Endometrial microvascular endothelial cells (primary cell): ENCODE measurements around the gene LRSAM1. TPM values are rescaled to one million over a fixed set of nuclear protein-coding genes. Genes with fewer than 3 reads are reported as not detected.

Experiments used
- in situ Hi-C: cut with HindIII; loops from 2 replicates; pipeline ENCODE4 v1.10.0; 2017; ENCODE audit warnings: low sequenced_read_pairs, low pct_unique_long_range_greater_than_20kb; ENCODE audit errors: inconsistent ontology term
- total RNA-seq: library from RNA; depleted of rRNA; stranded (reverse); fragments of >200 nt; gene quantifications from one replicate; pipeline ENCODE4 v1.2.3, GENCODE V29; 2015; ENCODE audit errors: inconsistent ontology term

Gene LRSAM1
- total RNA-seq, 1 donor from 2014 or later = 20.3 TPM

DNA sequence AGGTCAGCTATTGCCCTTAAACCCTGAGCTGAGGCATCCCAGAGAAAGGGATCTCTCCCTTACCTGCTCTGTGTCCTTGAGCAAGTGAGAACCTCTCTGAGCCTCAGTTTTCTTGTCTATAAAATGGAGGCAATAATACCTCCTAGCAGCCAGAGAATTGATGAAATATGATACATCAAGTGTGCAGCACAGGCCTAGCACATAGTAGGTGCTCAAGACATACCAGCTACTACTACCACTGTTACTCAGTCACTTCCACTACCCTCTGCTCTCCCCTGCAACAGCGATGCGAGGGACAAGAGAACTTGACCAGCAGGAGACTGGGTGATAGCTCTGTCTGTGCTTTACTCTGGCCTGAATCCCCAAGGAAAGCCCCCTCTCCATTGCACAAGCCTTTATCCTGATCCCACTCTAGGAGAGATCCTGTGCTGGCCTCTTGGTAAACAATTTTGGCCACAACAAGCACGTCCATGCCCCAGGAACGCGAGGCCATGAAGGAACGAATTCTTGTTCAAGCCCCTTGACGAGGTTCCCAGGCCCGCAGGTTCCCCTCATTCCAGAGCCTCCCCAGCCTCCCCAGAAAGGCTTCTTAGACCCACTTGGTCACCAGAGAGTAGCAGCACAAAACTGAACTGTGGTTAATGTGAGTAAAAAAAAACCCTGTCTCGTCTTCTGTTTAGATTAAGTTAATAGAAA, 39.4 kb downstream of the LRSAM1 start:
- in situ Hi-C loops = no loop called here

DNA sequence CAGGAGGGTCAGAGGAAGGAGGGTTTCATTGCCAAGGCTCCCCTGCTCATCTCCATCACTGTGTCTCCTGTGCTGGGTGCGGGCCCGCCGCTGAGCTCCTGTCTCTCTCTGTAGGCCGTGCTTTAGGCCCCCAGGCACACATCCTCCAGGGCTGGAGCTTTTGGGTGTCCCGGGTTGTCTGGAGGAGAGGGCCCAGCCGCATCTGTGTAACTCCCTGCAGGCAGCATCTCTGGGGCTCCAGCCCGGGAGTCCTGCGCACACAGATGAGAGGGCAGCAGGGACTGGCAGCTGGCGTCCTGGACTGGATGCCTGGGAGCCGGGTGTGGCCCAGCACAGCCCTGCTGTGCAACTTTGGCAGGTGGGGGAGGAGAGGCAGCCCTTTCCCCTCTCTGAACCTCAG, 40.2 kb downstream of the LRSAM1 start:
- in situ Hi-C loops = no loop called here

DNA sequence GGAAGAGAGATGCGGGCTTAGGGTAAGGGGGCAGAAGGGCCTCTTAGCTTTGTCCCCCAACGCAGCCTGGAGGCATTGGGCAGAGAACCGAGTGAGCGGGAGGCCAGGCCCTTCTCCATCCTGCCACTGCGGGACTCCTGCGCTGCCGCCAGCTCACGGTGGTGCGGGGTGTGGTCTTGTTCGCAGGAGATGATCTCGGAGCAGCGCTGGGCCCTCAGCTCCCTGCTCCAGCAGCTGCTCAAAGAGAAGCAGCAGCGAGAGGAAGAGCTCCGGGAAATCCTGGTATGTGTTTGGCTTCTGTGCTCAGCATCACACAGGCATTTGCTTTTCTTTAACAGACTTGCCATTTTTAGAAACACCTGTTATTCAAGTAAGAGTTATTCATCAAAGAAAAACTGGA, 41.3 kb downstream of the LRSAM1 start:
- in situ Hi-C loops = no loop called here

DNA sequence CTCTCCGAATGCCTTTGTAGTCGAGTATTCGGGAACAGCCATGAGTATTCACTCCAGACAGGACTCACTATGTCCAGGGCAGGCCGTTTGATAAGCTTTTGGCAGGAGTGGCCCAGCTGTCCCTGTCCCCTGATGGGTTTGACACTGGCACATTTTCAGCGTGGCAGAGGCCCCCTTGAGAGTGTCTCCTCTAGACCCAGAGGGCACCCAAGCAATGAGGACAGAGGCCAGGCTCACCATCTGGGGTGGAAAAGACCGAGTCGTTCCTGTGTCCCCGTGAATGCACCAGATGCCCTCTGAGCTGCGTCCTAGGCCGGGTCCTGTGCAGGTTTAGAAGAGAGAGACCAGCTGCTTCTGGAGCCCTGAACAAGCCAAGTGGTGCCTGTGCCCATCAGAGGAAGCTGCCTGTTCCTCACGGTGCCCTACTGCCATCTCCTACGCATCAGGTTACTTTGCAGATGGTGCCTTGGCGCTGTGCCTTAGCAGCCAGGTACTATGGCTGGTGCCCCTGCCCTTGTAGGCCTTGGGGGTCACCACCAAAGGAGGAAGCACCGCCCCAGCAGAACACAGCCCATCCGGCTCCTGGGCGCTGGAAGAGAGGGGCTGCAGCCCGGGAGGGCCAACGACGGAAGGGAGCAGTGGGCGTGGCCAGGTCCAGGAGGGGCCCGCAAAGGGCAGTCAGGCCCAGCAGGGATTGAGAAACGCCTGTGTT, 42.4 kb downstream of the LRSAM1 start:
- in situ Hi-C loops = no loop called here

DNA sequence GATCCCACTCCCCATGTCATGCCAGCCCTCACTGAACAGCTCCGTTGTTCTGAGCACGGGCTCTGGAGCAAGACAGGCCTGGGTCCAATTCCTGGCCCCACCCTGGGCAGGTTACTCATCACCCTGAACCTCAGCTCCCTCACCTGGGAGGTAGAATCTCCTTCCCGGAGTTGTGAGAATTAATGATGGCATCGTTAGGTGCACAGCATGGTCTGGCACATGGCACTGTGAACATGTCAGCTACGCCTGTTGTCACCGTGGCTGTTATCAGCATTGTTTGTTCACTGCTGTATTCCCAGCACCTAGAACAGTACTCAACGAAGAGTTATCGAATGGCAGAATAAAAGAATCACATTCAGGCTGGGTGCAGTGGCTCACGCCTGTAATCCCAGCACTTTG, 43.0 kb downstream of the LRSAM1 start:
- in situ Hi-C loops = no loop called here

DNA sequence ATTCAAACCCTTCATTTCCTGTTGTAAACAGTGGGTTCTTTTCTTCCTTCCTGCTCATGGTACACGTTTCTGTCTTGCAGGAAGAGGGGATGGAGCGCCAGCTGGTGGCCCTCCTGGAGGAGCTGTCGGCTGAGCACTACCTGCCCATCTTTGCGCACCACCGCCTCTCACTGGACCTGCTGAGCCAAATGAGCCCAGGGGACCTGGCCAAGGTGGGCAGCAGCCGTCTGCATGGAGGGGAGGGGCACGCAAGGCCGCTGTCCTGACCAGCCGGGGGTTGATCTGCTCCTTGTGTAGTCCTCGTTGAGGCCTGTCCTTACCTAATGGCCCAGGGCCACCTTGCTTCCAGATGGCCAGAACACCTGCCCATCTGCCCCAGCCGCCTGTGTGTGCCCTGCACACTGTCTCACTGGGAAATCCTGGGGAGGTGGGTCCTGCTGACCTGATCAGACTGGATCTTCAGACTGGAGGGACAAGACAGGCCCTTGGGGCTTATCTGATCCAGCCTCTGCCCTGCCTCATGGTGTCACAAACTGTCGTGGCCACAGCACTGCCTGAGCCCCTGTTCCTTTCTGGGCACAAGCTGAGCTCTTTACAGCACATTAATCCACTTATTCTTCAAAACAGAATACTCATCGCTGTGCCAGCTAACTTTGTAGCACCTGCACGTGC, 44.7 kb downstream of the LRSAM1 start:
- in situ Hi-C loops = no loop called here

DNA sequence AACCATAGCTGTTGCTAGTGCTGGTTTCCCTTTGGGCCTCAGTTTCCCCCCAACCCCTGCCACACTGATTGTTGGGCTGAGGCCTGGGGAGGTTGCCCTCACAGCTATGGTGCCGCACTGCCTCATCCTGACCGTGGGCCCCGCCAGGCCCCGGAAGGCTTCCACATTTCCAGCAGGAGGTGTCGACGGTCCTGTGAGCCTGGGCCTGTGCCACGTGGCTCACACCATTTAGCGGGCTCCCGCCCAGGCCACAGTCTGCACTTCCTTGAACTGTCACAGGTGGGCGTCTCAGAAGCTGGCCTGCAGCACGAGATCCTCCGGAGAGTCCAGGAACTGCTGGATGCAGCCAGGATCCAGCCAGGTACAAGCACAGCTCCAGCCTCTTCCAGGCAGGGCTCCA, 45.7 kb downstream of the LRSAM1 start:
- in situ Hi-C loops = no loop called here

DNA sequence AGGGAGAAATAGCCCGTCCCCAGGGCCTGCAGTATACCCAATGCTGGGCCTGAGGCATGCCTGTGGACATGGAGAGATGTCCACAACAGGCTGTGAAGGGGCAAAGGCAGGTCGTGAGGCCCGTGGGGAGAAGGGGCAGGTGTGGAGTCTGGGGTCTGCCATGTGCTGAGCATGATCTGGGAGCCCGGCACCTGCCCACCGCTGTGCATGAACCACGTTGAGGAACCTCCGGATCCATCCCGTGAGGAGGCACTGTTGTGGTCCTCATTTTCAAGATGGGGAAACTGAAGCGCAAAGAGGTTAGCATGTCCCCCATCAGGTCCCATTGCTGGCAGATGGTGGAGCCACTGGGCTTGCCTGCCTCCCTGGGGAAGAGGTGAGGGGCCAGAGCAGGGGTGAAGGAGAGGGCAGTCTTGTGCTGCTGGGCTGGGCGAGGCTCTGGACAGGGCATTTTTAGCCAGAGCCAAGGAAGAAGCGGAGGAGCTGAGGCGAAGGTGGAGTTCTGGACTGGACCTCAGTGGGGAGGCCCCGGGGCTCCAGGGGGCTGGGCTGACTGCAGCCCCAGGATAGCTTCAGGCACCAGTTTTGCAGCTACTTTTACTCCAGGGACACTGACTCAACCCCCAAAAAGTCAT, 46.5 kb downstream of the LRSAM1 start:
- in situ Hi-C loops = no loop called here

DNA sequence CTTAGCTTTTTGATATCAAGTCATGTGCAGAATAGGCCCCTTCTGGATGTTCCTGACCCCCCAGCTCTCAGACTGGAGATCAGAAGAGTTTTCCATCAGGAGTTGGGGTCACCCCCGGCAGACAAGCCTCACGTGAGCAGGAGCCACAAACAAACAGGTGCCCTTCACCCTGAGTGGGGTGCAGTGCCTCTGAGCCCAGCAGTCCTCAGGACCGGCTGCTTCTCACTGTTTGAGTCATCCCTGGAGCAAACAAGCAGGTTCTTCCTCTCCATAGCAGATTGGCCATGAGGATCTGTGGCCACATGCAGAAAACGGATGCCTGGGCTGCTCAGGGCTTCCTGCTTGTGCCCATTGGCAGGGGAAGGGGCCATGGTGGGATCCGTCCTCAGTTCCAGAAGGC, 47.0 kb downstream of the LRSAM1 start:
- in situ Hi-C loops = no loop called here

DNA sequence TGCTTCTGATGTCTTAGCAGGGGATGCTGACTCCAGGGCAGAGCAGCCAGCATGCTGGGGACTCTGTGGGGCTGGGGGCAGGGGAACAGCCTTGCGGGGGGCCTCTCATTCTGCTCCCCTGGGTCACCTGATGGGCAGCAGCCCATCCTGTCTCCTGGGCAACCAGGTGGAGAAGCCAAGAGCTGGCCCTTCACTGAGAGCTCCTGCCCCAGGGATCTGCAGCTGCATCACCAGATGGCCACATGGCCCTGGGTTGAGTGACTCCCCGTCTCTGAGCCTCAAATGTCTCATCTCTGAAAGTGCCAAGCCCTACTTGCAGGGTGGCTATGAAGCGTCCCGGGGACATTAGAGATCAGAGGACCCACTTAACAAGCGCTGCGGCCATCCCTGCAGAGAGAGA, 49.1 kb downstream of the LRSAM1 start:
- in situ Hi-C loops = no loop called here

DNA sequence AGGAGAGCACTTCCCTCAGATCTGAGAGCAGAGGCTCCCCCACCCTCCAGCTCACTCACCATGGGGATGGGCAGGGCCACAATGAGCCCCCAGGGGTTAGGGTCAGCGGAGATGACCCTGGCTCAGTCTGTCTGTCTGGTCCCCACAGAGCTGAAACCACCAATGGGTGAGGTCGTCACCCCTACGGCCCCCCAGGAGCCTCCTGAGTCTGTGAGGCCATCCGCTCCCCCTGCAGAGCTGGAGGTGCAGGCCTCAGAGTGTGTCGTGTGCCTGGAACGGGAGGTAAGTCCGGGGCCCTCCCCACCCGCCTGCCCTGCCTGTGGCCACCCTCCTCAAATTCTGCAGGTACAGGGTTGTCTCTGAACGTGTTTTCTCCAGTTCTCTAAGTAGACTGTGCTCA, 49.6 kb downstream of the LRSAM1 start:
- in situ Hi-C loops = no loop called here

DNA sequence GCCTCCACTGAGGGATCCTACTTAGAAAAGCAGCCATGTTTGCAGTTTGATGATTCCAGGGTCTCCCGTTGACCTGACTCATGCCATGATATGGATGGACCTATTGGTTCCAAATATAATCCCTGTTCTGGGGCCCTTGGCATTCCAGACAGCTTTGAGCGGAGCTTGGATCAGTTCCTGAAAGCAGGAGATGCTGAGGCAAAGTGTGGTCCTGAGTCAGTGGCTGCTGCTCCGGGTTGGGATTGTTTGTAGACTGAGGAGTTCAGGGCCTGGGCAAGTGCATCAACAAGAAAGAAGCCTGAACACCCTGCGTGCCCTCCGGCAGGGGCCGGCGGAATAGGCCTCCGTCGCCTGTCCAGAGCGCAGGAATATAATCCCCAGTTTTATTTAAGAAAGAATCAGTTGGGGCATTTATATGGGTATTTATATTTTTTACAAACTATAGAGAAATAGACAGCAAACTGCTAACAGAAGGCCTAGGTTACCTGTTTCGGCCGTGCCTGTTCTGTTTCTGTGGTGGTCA, 50.6 kb downstream of the LRSAM1 start:
- in situ Hi-C loops = no loop called here

DNA sequence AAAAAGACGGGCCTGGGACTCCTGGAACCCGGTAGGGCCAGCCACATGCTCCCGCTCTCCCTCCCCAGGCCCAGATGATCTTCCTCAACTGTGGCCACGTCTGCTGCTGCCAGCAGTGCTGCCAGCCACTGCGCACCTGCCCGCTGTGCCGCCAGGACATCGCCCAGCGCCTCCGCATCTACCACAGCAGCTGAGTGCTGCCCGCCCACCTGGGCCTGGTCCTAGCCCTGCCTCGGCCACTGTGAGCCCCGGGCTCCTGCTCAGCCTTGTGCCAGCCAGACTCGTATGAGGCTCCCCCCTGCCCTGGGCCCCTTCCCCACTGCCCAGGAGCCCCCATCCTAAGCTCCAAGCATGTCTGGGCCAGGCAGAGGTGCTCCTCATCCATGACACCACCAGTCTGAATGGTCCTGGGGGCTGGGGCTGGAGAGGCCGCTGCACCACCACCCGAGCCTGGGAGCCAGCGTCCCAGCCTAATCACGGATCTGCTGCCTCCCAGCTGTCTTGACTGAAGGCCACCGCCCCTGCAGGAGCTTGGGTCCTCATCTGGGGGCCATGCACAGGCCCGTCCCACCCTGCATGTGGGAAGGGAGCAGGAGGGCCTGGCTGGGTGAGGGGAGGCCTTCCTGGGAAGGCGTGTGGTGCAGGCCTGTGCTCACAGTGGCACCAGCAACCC, 51.5 kb downstream of the LRSAM1 start:
- in situ Hi-C loops = no loop called here

DNA sequence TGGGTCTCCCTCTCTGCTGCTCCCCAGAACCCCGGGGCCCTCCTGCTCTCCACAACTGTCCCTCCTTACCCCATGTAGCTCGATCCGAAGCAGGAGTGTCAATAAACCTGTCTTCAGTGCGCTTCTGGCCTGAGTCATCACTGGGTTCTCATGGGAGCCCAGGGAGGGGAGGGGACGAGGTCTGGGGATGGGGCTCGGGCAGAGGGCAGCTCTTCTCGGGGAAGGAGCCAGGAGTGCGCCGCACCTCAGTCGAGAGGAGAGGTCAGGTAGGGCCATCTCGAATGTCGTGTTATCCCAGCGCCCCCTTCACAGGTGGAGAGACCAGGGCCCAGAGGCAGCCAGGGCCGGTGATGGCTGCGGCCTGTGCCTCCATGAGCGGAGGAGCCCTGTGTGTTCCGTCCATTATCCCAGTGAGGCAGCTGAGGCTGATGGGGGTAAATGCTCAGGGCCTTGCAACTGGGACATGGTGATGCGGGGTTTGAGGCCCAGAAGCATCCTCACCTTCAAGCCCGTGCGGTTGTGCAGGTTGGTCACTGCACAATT, 52.1 kb downstream of the LRSAM1 start:
- in situ Hi-C loops = no loop called here

DNA sequence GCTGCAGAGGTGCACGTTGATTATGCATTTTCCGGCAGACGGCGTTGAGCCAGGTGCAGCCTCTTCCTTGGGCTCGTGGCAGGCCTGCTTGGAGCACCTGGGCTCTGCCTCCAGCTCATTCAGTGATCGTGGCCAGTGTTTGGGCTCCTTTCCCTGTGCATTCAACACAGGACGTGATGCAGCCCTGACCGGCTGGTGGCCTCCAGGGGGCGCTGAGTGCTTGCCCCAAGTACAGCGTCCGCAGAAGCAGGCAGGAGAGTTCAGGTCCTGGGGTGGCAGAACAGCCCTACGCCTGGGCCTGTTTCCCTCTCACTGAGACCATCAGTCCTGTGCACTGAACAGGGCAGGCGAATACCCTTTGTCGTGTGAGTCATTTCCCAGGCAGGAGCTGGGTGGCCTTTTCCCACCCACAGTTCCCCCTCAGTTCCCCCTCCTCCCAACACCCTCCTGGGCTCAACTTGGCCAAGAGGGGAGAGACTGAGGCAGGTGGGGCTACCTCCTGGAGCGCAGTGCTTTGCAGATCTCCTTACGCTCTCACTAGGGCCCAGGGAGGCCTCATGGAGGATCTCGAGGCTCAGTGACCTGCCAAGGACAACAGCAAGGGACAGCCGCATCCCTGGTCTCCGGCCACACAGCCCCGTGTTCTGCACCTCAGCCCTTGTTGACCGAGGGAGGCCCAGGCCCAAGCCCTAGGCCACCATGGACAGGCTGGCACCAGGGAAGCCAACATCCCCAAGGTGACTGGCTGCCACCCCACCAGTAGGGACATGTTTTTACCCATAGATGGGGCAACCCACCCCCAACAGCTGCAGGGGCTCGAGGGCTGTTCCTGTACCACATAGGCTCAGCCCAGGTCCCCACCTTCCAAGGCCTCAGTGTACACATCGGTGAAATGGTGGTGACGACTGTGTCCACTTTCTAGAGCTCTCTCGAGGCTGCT, 52.9 kb downstream of the LRSAM1 start:
- in situ Hi-C loops = no loop called here

DNA sequence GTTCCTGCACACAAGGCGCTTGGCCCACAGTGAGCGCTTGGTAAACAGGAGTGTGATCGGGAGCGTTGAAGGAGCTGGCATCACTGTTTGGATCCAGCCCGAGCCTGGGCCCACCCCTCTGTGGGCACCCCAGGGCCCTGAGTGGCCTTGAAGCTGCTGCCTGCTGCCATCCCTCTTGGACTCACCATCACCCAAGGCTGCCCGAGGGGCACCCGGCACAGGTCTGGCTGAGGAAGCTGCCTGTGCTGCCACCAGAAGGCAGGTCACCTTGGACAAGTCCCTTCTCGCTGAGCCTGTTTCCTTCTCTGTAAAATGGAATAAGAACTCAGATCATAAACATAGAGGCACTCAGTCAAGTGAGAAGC, 53.6 kb downstream of the LRSAM1 start:
- in situ Hi-C loops = no loop called here

DNA sequence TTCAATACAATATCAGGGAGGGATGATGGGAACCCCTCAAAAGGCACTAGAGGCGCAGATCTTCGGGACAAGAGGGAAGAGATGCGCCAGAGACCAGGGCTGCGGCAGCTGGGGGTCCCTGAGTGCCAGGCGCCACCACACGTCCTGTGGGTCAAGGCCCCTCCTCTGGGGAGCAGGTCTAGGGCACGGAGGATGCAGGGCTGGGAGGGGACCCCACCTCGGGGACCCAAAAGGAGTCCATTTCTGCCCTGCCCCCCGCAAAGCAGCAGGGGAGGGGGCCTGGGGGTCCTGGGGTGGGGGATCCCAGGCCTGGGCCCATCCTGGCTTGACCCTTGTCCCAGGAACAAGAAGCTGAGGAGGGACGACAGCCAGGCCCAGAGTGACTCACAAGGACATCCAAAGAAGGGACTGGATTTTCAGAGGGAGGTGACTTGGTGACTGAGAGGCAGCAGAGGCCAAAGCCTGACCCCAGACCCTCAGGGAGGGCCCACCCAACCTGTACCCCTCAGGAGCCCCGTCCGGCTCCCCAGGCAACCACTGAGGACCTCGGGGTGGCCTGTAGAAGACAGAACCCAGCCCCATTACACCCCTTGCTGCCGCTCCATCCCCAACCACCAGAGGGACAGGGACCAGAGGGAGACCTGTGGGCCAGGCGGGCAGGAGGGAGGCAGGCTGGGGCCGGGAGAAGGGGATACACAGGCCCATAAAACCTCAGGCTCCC, 54.2 kb downstream of the LRSAM1 start:
- in situ Hi-C loops = no loop called here
